Astrocyte (in vitro differentiated cells and primary cell): ENCODE measurements around the gene LRRC7. TPM values are rescaled to one million over a fixed set of nuclear protein-coding genes. Genes with fewer than 3 reads are reported as not detected.

Experiments
- DNase-seq: peaks from one replicate; pipeline ENCODE4 v3.0.0-alpha.2; 2010; ENCODE audit warnings: low read depth
- FAIRE-seq: peaks from 2 replicates; lab custom pipeline; 2011; peaks lifted over from hg19 to GRCh38; lab: Jason Lieb, UNC
- H2AFZ ChIP-seq: 2 replicates; pipeline ENCODE4 v1.6.0; 2012; ENCODE audit warnings: low read depth, low read length, inconsistent platforms
- H3K27ac ChIP-seq: 2 replicates; pipeline ENCODE4 v1.5.1; 2011; ENCODE audit warnings: low read depth, low read length, inconsistent platforms
- H3K27me3 ChIP-seq: 2 replicates; pipeline ENCODE4 v1.6.0; 2011; ENCODE audit warnings: low read length, inconsistent platforms; ENCODE audit not compliant: insufficient read depth
- H3K36me3 ChIP-seq: 2 replicates; pipeline ENCODE4 v1.5.1; 2011; ENCODE audit warnings: low read length, inconsistent platforms; ENCODE audit not compliant: insufficient read depth
- H3K4me1 ChIP-seq: 2 replicates; pipeline ENCODE4 v1.5.1; 2011; ENCODE audit warnings: low read length, inconsistent platforms; ENCODE audit not compliant: insufficient read depth
- H3K4me2 ChIP-seq: 2 replicates; pipeline ENCODE4 v1.6.0; 2012; ENCODE audit warnings: low read length, inconsistent platforms
- H3K4me3 ChIP-seq: 2 replicates; pipeline ENCODE4 v1.5.1; 2011; ENCODE audit warnings: low read depth, mild to moderate bottlenecking, low read length, inconsistent platforms; ENCODE audit not compliant: insufficient read depth
- H3K79me2 ChIP-seq: 2 replicates; pipeline ENCODE4 v1.6.0; 2012; ENCODE audit warnings: mild to moderate bottlenecking, low read length, inconsistent platforms; ENCODE audit not compliant: insufficient read depth
- H3K9ac ChIP-seq: 2 replicates; pipeline ENCODE4 v1.6.0; 2012; ENCODE audit warnings: mild to moderate bottlenecking, low read length, inconsistent platforms
- H3K9me3 ChIP-seq: 2 replicates; pipeline ENCODE4 v1.5.1; 2012; ENCODE audit warnings: low read depth, mild to moderate bottlenecking, low read length, inconsistent platforms; ENCODE audit not compliant: insufficient read depth
- H4K20me1 ChIP-seq: 2 replicates; pipeline ENCODE4 v1.6.0; 2012; ENCODE audit warnings: low read length, inconsistent platforms; ENCODE audit not compliant: insufficient read depth
- H3K27ac Mint-ChIP-seq: one replicate; pipeline ENCODE4 v1.8.0; 2021; ENCODE audit warnings: mild to moderate bottlenecking, mixed read lengths; ENCODE audit not compliant: unreplicated experiment
- H3K27me3 Mint-ChIP-seq: one replicate; pipeline ENCODE4 v1.8.0; 2021; ENCODE audit warnings: low read depth, mixed read lengths; ENCODE audit not compliant: unreplicated experiment
- H3K36me3 Mint-ChIP-seq: one replicate; pipeline ENCODE4 v1.8.0; 2021; ENCODE audit warnings: low read depth, mixed read lengths; ENCODE audit not compliant: unreplicated experiment
- H3K4me1 Mint-ChIP-seq: one replicate; pipeline ENCODE4 v1.8.0; 2021; ENCODE audit warnings: low read depth, mixed read lengths; ENCODE audit not compliant: unreplicated experiment
- H3K4me3 Mint-ChIP-seq: one replicate; pipeline ENCODE4 v1.8.0; 2021; ENCODE audit warnings: mild to moderate bottlenecking, moderate library complexity, mixed read lengths; ENCODE audit not compliant: unreplicated experiment
- H3K9me3 Mint-ChIP-seq: one replicate; pipeline ENCODE4 v1.8.0; 2021; ENCODE audit warnings: mild to moderate bottlenecking, mixed read lengths; ENCODE audit not compliant: unreplicated experiment
- EZH2 ChIP-seq: IDR thresholded peaks from 2 replicates; pipeline ENCODE4 v1.6.1; 2012; ENCODE audit warnings: mild to moderate bottlenecking, low read length, inconsistent platforms; ENCODE audit not compliant: insufficient read depth
- total RNA-seq: library from RNA; stranded (reverse); gene quantifications from 2 replicates; pipeline ENCODE4 v1.2.1, GENCODE V29; 2021
- TF ChIP-seq, protein P1 (sequence below): IDR thresholded peaks from 2 replicates; pipeline ENCODE4 v1.5.1; 2011; ENCODE audit warnings: low read depth, mild to moderate bottlenecking, inconsistent platforms, low read length, moderate library complexity; ENCODE audit not compliant: insufficient read depth

The LRRC7 gene
- total RNA-seq, 1 donor from 2014 or later: 0.27 TPM

DNA sequence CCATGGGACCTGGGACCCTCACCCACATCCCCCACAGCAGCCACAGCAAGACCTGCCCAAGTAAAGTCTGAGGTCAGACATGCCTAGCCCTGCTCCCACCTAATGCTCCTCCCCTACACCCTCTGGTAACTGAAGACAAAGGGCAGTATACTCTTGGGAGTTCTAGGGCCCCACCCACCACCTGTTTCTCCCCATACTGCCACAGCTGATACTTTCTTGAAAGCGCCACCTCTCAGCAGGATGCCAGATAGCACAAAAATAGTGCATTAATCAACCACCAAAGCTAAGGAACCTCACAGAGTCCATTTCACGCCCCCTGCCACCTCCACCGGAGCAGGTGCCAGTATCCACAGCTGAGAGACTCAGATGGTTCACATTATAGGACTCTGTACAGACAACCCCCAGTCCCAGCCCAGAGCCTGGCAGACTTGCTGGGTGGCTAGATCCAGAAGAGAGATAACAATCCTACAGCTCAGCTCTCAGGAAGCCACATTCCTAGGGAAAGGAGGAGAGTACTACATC lies 399.6 kb downstream of the LRRC7 start:
- no peak overlapping the region for H3K27ac ChIP-seq
- no peak overlapping the region for H3K9ac ChIP-seq
- TF ChIP-seq EZH2: no peak
- DNase-seq (no peak), FAIRE-seq (no peak)
- H3K4me1 ChIP-seq: no peaks in the 10 kb centered on the region
- no peaks in the 10 kb centered on the region for H3K4me1 Mint-ChIP-seq
- no peak overlapping the region for H3K4me3 Mint-ChIP-seq
- H3K36me3 ChIP-seq: no peaks in the 10 kb centered on the region
- no peaks in the 10 kb centered on the region for H3K27me3 ChIP-seq
- H3K9me3 ChIP-seq: no peaks in the 10 kb centered on the region
- no peak overlapping the region for H3K4me2 ChIP-seq
- no peak overlapping the region for H3K4me3 ChIP-seq
- H4K20me1 ChIP-seq: no peaks in the 10 kb centered on the region
- H2AFZ ChIP-seq: no peak overlapping the region
- H3K27ac Mint-ChIP-seq: no peak overlapping the region
- no peaks in the 10 kb centered on the region for H3K27me3 Mint-ChIP-seq
- H3K9me3 Mint-ChIP-seq: peaks cover 1% of the 10 kb centered on the region
- H3K79me2 ChIP-seq: no peaks in the 10 kb centered on the region
- H3K36me3 Mint-ChIP-seq: no peaks in the 10 kb centered on the region

DNA sequence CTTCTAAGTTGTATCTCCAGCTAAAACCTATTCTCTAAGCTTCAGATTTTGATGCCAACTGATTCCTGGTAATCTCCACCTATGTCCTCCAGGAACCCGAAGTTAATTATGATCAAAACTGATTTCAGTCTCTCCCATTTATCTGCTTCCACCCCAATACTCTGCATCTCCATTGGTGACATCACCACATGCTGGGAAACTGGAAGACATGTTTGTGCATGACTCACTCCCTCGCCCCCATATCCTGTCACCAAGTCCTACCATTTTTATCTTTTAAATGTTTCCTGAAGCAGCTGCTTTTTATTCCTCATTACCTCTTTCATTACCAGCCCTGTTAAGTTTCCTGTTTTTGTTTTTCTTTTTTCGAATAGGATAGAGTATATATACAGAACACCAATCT lies 409.2 kb downstream of the LRRC7 start:
- no peaks in the 10 kb centered on the region for H3K36me3 Mint-ChIP-seq
- no peak for TF ChIP-seq EZH2
- TF ChIP-seq, protein P1, sequence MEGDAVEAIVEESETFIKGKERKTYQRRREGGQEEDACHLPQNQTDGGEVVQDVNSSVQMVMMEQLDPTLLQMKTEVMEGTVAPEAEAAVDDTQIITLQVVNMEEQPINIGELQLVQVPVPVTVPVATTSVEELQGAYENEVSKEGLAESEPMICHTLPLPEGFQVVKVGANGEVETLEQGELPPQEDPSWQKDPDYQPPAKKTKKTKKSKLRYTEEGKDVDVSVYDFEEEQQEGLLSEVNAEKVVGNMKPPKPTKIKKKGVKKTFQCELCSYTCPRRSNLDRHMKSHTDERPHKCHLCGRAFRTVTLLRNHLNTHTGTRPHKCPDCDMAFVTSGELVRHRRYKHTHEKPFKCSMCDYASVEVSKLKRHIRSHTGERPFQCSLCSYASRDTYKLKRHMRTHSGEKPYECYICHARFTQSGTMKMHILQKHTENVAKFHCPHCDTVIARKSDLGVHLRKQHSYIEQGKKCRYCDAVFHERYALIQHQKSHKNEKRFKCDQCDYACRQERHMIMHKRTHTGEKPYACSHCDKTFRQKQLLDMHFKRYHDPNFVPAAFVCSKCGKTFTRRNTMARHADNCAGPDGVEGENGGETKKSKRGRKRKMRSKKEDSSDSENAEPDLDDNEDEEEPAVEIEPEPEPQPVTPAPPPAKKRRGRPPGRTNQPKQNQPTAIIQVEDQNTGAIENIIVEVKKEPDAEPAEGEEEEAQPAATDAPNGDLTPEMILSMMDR: no peak
- Histone ChIP-seq H3K4me2 (peak overlapping the region; percentile 23), H3K4me3 (no peak overlapping the region), H3K27ac (no peak overlapping the region), H3K27me3 (no peaks in the 10 kb centered on the region), H3K36me3 (no peaks in the 10 kb centered on the region), H4K20me1 (no peaks in the 10 kb centered on the region), H3K9me3 (no peaks in the 10 kb centered on the region), H3K4me1 (peaks cover 8% of the 10 kb centered on the region), H2AFZ (peak overlapping the region; percentile 13), H3K79me2 (no peaks in the 10 kb centered on the region), H3K9ac (no peak overlapping the region)
- H3K27me3 Mint-ChIP-seq: no peaks in the 10 kb centered on the region
- H3K4me3 Mint-ChIP-seq: no peak overlapping the region
- peak; percentile 41 for DNase-seq
- H3K4me1 Mint-ChIP-seq: peaks cover 10% of the 10 kb centered on the region
- H3K27ac Mint-ChIP-seq: peak overlapping the region; percentile 54
- FAIRE-seq: no peak
- no peaks in the 10 kb centered on the region for H3K9me3 Mint-ChIP-seq

DNA sequence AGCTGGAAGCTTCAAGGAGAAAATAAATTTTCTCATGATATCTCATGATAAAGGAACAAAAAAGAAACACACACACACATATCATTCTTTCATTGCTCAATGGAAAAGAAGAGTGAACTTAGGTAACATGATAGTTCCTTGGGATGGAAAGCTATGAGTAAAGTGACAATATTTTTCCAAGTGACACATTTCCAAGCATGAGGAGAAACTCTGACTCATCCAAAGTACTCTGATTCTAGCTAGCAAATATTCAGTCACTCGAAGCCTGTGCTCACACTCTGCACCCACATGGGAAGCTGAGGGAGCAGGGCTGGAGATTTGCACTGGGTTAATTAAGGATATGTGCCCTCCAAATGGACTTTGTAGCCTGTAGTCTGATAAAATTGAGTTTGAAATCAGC lies 415.3 kb downstream of the LRRC7 start:
- Histone ChIP-seq H3K9ac (no peak overlapping the region), H3K4me1 (peaks cover 10% of the 10 kb centered on the region), H3K36me3 (no peaks in the 10 kb centered on the region), H4K20me1 (no peaks in the 10 kb centered on the region), H2AFZ (no peak overlapping the region), H3K9me3 (no peaks in the 10 kb centered on the region), H3K4me3 (no peak overlapping the region), H3K4me2 (peak overlapping the region; percentile 43), H3K79me2 (no peaks in the 10 kb centered on the region), H3K27me3 (no peaks in the 10 kb centered on the region), H3K27ac (peak overlapping the region; percentile 16)
- FAIRE-seq: peak; percentile 69
- H3K9me3 Mint-ChIP-seq: no peaks in the 10 kb centered on the region
- no peaks in the 10 kb centered on the region for H3K27me3 Mint-ChIP-seq
- no peak overlapping the region for H3K4me3 Mint-ChIP-seq
- TF ChIP-seq EZH2: no peak
- TF ChIP-seq, protein P1: no peak
- H3K4me1 Mint-ChIP-seq: peaks cover 20% of the 10 kb centered on the region
- peak; percentile 48 for DNase-seq
- H3K36me3 Mint-ChIP-seq: no peaks in the 10 kb centered on the region
- no peak overlapping the region for H3K27ac Mint-ChIP-seq
